ENCODE measurements around the gene STMN3. TPM values are rescaled to one million over a fixed set of nuclear protein-coding genes. Genes with fewer than 3 reads are reported as not detected.
"Not testable (repeated sequence)": the region's sequence is repeated elsewhere in the genome, so short reads cannot be mapped to it uniquely, and the experiment has no call there.

The STMN3 gene
- total RNA-seq, 1 donor from 2014 or later = 6.1 TPM

DNA sequence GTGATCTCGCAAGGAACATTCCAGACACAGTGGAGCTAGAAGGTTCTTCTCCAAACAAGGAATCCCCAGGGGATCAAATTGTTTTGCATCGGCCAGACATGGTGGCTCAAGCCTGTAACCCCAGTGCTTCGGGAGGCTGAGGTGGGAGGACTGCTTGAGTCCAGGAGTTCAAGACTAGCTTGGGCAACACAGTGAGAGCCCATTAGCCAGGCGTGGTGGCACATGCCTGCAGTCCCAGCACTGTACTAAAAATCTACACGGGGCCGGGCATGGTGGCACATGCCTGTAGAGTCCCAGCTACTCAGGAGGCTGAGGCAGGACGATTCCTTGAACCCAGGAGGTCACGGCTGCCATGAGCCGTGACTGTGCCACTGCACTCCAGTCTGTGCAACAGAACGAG is 41.6 kb downstream of the STMN3 start:
- H3K9me3 Mint-ChIP-seq = no peaks in the 10 kb centered on the region
- DNase-seq (no peak), ATAC-seq (ENCODE audit: low read depth) (no peak)
- no peaks in the 10 kb centered on the region for H3K27me3 Mint-ChIP-seq
- no peak overlapping the region for H3K27ac Mint-ChIP-seq
- ChIA-PET CTCF (interaction anchor here (0.8 kb wide), 1 partner anchor 30 kb away, joined by 3 read pairs; no protein-coding TSS in a partner anchor), POLR2A (no interaction called here)
- no peak for TF ChIP-seq CTCF (IDR thresholded peaks at IDR 0.05)
- intact Hi-C loops (cut with micrococcal nuclease) = no loop called here
- no peak overlapping the region for H3K4me3 Mint-ChIP-seq
- peaks cover 23% of the 10 kb centered on the region for H3K36me3 Mint-ChIP-seq (ENCODE audit: low read depth)
- H3K4me1 Mint-ChIP-seq = peaks cover 4% of the 10 kb centered on the region

DNA sequence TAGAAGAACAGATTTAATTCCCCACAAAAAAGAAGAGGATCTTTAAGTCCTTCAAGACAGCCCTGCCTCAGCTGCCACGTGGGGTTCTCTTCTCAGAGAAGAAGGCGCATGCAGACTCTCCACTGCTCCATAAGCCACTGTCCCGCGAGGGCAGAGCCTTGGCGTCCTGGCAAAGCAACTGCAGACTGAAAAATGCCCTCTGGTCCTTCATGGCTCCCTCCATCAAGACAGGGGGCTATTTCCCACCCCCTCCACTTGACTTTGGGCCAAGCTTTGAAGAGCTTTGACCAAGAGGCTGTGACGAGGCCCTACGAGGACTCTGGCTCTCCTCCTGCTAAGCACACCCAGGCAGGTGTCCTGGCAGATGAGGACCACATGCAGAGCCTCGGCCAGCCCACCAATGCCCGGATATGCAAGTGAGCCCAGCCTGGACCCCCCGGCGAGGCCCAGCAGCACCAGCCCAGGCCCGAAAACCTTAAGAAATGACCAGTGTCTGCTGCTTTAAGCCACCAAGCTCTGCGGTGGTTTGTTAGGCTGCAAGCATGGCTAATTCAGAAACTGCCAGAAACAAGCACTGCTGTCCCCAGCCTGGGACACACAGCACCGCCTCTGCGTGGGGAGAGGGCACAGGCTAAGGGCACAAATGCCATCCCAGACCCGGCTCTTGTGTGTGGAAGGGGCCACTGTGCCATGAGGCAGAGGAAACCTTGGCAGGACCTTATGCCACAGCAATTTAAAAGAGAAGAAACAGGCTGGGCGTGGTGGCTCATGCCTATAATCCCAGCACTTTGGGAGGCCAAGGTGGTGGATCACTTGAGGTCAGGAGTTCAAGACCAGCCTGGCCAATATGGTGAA is 42.4 kb downstream of the STMN3 start:
- intact Hi-C loops (cut with micrococcal nuclease) = no loop called here
- Mint-ChIP-seq H3K27ac (no peak overlapping the region), H3K4me1 (peaks cover 6% of the 10 kb centered on the region), H3K36me3 (ENCODE audit: low read depth) (peaks cover 18% of the 10 kb centered on the region), H3K9me3 (no peaks in the 10 kb centered on the region), H3K4me3 (no peak overlapping the region), H3K27me3 (no peaks in the 10 kb centered on the region)
- no peak for TF ChIP-seq CTCF (IDR thresholded peaks at IDR 0.05)
- DNase-seq (no peak), ATAC-seq (ENCODE audit: low read depth) (no peak)
- ChIA-PET POLR2A (interaction anchor here (0.6 kb wide), 1 partner anchor 43 kb away, joined by 3 read pairs; no protein-coding TSS in a partner anchor), CTCF (no interaction called here)

GRCh38 chr20:63606686-63607085 is 46.5 kb downstream of the STMN3 start:
- Mint-ChIP-seq H3K36me3 (ENCODE audit: low read depth) (peaks cover 26% of the 10 kb centered on the region), H3K27ac (no peak overlapping the region), H3K9me3 (no peaks in the 10 kb centered on the region), H3K4me3 (no peak overlapping the region), H3K4me1 (peaks cover 14% of the 10 kb centered on the region), H3K27me3 (no peaks in the 10 kb centered on the region)
- ATAC-seq (ENCODE audit: low read depth) (no peak), DNase-seq (no peak)
- intact Hi-C loops (cut with micrococcal nuclease) = no loop called here
- TF ChIP-seq CTCF (IDR thresholded peaks at IDR 0.05) = no peak
- CTCF ChIA-PET = no interaction called here
- POLR2A ChIA-PET = no interaction called here

DNA sequence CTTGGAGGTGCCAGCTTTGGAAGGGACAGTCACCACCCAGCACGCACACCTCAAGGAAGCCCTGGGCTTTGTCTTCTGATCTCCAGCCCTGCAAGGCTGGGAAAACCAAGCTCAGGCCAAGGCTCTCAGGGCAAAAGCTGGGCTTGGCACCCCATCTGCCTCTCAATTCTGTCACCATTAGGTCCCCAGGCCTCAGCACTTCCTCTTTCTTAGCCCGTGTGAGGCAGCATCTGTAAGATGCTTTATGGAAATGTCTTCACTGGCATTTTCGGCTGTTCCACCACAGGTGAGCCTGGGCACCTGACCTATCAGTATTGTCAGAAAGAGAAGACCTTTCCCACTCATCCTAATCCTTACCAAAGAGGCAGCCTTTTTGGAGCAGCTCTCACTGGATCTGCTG is 50.9 kb downstream of the STMN3 start:
- ChIA-PET CTCF (no interaction called here), POLR2A (no interaction called here)
- intact Hi-C loops (cut with micrococcal nuclease) = no loop called here
- TF ChIP-seq CTCF (IDR thresholded peaks at IDR 0.05) = no peak
- H3K27me3 Mint-ChIP-seq = no peaks in the 10 kb centered on the region
- H3K36me3 Mint-ChIP-seq (ENCODE audit: low read depth) = peaks cover 49% of the 10 kb centered on the region
- H3K4me3 Mint-ChIP-seq = no peak overlapping the region
- ATAC-seq (ENCODE audit: low read depth) (peak; percentile 58), DNase-seq (no peak)
- H3K9me3 Mint-ChIP-seq = no peaks in the 10 kb centered on the region
- H3K4me1 Mint-ChIP-seq = peaks cover 14% of the 10 kb centered on the region
- peak overlapping the region; percentile 24 for H3K27ac Mint-ChIP-seq

DNA sequence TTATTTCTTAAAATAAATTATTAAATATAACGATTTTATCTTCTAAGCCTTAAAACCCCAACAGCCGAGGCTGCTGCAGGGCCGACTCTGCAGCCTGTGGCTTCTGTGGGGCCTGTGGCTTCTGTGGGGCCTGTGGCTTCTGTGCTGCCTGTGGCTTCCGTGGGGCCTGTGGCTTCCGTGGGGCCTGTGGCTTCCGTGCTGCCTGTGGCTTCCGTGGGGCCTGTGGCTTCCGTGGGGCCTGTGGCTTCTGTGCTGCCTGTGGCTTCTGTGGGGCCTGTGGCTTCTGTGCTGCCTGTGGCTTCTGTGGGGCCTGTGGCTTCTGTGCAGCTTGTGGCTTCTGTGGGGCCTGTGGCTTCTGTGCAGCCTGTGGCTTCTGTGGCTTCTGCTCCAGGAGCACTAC is 51.5 kb downstream of the STMN3 start:
- H3K27me3 Mint-ChIP-seq; DNase-seq; CTCF ChIA-PET; H3K4me3 Mint-ChIP-seq; POLR2A ChIA-PET; H3K9me3 Mint-ChIP-seq; intact Hi-C loops (cut with micrococcal nuclease); ATAC-seq (ENCODE audit: low read depth); H3K27ac Mint-ChIP-seq: not testable (repeated sequence)
- Mint-ChIP-seq H3K36me3 (ENCODE audit: low read depth) (peaks cover 51% of the 10 kb centered on the region), H3K4me1 (peaks cover 10% of the 10 kb centered on the region)

Data from activated B cell treated with CpG ODN at 0.5 μM for 24 hours (primary cell).